Measurements from ENCODE around the gene LUM.

Gene LUM

DNA sequence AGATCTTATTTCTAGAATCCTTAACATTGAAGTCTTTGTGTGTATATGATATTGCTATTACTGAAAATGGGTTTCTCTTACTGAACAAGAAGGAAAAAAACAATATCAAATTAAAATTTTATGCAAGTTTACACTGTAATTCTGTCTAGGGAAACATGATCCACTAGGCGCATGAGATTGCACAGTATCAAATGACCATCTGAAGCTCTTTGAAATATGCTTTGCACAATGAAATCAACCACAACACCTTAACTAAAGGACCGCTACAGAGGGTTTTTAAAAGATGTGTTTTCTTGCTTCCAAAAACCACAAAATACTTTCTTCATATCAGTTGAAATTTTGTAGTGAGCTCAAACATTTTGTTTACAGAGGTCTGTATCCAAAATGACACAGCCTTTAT is 38.4 kb downstream of the LUM start:
- no peak for DNase-seq

GRCh38 chr12:91070936-91071335 is 40.4 kb downstream of the LUM start:
- no peak for DNase-seq

- no peak for DNase-seq
These were observed 45.9 kb downstream of the LUM start for GRCh38 chr12:91065396-91065795.

DNA sequence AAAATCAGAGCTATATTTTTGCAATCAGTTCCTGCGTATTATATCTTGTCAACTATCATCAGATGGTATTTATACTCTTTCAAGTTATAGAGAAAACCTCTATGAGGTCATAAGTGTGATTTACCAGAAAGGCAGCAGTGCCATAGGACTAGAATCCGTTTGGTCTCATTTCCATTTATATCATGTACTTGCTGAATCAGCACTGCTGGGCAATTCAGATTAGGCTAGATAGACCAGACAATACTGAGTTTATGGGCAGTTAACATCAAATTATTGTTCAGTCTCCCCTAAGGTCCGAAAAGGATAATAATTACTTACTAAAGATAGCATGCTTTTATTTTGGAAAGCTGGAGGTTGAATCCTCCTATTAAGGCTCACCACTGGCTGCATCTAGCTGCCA is 46.7 kb downstream of the LUM start:
- DNase-seq, result no peak

- no peak for DNase-seq
These were observed 50.2 kb downstream of the LUM start for GRCh38 chr12:91061091-91061490.

GRCh38 chr12:91059211-91059610 is 52.1 kb downstream of the LUM start:
- DNase-seq, result no peak

DNA sequence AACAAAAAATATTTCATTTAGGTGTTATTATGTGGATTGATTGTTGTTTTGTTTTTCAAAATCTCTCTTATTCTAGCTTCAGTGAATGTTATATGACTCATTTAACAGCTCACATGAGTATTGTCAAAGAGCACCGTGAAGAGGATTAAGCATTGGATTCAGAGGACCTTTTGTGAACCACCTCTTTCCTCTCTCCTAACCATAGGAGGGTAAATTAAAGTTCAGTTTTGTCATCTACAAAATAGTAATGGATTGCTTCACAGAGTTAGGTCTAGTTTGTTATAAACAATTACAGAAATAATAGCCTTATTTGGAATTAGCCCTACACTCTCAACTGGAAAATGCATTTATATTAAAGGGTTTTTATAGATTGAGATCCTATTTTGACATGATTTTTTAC is 52.5 kb downstream of the LUM start:
- DNase-seq, result no peak

DNA sequence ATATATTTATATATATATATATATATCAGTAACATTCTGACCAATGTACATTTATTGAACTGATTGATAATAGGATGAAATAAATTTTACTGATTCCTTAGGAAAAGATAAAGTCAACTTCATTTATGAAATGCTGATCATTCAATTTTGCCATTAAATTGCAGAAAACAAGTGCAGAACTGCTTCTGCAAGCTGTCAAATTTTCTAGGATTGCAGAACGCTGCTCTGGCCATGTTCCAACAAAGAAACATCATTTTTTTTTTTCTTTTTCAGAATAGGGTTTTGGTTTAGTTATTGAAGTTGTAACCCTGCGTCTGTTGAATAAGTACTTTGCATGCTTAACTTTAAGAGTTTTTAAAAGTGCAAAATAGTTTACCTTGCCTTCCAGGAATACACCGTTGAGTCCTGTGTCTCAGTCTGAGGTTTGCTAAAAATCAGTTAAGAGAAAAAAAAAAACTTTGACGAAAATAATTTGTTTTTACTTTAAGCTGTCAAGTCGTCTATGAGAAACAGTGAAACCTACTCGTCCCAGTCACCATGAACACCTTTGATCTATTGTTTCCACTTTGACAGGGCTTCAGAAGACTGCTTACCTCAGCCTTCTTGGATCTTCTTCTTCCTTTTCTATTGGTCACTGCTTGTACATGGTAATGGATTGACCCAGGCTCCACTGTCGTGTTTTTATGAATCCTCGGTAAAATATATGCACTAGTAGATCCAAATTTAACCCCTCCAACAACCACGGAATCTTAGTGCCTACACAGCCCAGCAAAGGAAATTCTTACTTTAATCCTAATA is 53.7 kb downstream of the LUM start, which contains the start of gene KERA:
Gene KERA (minus strand): TSS at position 657 of the 798 bp plus-strand sequence. CDS start 1,743 bp downstream, outside the sequence.
- no peak for DNase-seq

- DNase-seq, result no peak
These were observed 54.8 kb downstream of the LUM start for GRCh38 chr12:91056488-91056887.

DNA sequence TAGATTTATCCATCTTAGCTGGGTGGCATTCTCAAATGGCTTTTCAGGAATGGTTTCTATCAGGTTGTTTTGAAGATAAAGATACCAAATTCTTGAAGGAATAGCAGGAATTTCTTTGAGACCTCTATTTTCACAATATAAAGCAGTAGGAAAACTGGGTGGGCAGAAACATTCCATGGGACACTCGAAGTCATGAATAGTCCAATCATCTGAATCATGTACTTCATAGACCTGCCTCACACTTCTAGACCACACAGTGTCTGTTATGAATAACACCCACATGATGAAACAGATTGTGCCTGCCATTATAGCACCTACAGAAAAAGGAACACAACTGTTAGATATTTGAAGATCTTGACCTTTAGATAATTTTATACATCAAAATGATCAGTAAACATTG is 55.3 kb downstream of the LUM start:
- DNase-seq, result no peak

DNA sequence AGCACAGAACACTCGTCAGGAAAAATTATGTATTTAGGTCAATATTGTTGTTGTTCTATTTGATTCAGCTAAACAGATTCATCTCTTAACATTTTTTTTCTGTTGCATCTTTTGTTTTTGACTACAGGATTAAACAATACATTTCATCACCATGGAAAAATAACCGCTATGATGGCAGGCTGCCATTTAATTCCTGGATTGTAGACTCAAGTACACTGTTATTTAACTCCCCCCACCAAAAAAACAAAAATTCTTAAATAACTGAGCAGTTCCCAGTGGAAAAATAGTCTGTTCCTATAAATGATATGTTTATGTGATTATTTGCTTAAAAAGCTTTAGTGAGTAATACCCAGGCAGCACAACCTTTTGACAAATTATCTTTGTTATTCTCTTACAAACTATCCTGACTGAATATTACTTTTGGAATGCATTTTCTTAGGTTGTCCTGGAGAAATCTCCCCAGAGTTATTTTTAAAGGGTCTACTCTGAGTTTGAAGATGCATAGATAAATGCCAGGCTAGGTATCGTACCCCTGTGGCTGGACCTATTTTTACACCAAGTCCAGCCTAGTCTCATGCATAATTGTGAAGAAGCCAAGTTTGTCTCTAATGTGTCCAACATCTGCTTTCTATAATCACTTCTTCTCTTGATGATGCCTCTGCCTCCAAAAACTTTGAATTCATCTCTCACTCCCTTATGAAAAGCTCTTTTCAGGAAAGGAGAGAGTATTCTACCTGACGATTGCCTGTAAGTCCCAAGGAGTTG is 57.2 kb downstream of the LUM start:
- no peak for DNase-seq

Measured in activated naive CD4-positive, alpha-beta T cell treated with anti-CD3 and anti-CD28 coated beads, Interleukin-2, amount 50 U/mL, for 16 hours (primary cell).